CD4-positive, alpha-beta T cell treated with Interferon gamma for 1 hour (primary cell): Measurements from ENCODE around the gene HOXA13.

Source experiments
- DNase-seq: peaks from one replicate; pipeline ENCODE4 v3.0.0-alpha.2; 2020

HOXA13 gene

GRCh38 chr7:27146491-27147198 is 53.2 kb downstream of the HOXA13 start:
- DNase-seq: no peak

GRCh38 chr7:27145914-27146412 is 53.9 kb downstream of the HOXA13 start:
- DNase-seq: no peak

DNA sequence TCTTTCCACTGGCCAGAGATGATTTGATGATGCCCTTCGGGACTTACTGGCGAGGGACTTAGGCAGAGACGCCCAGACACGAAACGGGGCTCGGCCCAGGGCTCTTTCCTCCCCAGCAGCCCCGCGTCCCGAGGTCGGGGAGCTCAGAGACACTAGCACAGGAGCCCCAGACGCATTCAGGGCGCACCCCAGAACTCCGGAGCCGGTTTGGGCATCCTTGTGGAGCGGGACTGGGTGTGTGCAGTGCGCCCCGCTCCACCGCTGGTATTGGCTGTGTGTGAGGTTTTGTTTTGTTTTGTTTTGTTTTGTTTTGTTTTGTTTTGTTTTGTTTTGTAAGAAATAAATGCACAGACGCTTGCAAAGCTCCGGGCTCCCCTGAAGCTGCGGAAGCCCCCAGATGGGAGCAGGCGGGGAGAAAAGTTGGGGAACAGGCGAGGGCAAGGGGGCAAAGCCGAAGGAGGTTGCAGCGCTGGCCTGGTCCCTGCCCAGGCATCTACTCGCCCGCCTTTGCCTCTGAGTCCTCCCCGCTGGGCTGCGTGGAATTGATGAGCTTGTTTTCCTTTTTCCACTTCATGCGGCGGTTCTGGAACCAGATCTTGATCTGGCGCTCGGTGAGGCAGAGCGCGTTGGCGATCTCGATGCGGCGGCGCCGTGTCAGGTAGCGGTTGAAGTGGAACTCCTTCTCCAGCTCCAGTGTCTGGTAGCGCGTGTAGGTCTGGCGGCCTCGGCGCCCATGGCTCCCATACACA is 54.6 kb downstream of the HOXA13 start:
- no peak for DNase-seq

DNA sequence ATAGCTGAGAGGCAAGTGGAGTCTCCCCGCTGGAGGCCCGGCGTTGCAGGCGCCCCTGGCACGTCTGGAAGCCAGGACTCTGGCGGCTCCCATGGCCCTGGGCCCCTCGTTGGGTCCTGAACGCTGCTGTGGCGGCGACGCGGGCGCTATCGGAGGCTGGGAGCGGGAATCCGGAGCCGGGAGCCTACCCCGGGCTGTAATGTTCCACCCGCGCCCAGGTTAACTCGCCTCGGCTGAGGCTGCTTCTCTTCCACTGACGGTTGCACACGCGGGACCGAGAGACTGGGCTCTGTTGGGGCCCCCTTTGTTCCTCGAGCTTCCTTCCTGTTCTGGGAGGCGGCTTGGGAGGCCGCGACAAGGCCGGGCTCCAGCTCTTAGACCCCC is 55.1 kb downstream of the HOXA13 start:
- DNase-seq: no peak
